GM19035 (cell line): ENCODE data around the gene SLC16A1.
"Not testable (repeated sequence)": the region's sequence is repeated elsewhere in the genome, so short reads cannot be mapped to it uniquely, and the experiment has no call there.

Experiments
- ATAC-seq: cut with Tn5 transposase; IDR thresholded peaks from one replicate; pipeline ENCODE4 v1.9.1; 2021; ENCODE audit not compliant: unreplicated experiment

SLC16A1 gene

GRCh38 chr1:112927462-112927990 lies 28.5 kb downstream of the SLC16A1 start:
- no peak for ATAC-seq

GRCh38 chr1:112926858-112927257 lies 29.1 kb downstream of the SLC16A1 start:
- no peak for ATAC-seq

- ATAC-seq = no peak
Measured at GRCh38 chr1:112925015-112925414, 31.0 kb downstream of the SLC16A1 start.

- no peak for ATAC-seq
Measured at GRCh38 chr1:112923959-112924349, 32.0 kb downstream of the SLC16A1 start.

GRCh38 chr1:112923234-112923958 lies 32.6 kb downstream of the SLC16A1 start:
- ATAC-seq = no peak

- ATAC-seq = no peak
Measured at GRCh38 chr1:112911506-112912220, 44.3 kb downstream of the SLC16A1 start.

GRCh38 chr1:112909847-112910246 lies 46.1 kb downstream of the SLC16A1 start:
- no peak for ATAC-seq

GRCh38 chr1:112906150-112906698 lies 49.8 kb downstream of the SLC16A1 start:
- no peak for ATAC-seq

GRCh38 chr1:112905395-112906149 lies 50.4 kb downstream of the SLC16A1 start:
- no peak for ATAC-seq

GRCh38 chr1:112904831-112905261 lies 51.1 kb downstream of the SLC16A1 start:
- no peak for ATAC-seq

GRCh38 chr1:112904071-112904830 lies 51.7 kb downstream of the SLC16A1 start:
- no peak for ATAC-seq

GRCh38 chr1:112902221-112902620 lies 53.8 kb downstream of the SLC16A1 start:
- ATAC-seq = no peak

GRCh38 chr1:112901387-112901786 lies 54.6 kb downstream of the SLC16A1 start:
- no peak for ATAC-seq

GRCh38 chr1:112896783-112897182 lies 59.2 kb downstream of the SLC16A1 start:
- ATAC-seq = no peak

- ATAC-seq = no peak
Measured at GRCh38 chr1:112894561-112895011, 61.4 kb downstream of the SLC16A1 start.

- ATAC-seq = no peak
Measured at GRCh38 chr1:112894010-112894292, 62.0 kb downstream of the SLC16A1 start.

- ATAC-seq = no peak
Measured at GRCh38 chr1:112893288-112894009, 62.5 kb downstream of the SLC16A1 start.

GRCh38 chr1:112889906-112890305 lies 66.1 kb downstream of the SLC16A1 start:
- not testable (repeated sequence) for ATAC-seq

- ATAC-seq = no peak
Measured at GRCh38 chr1:112889052-112889768, 66.8 kb downstream of the SLC16A1 start.
